GOT3 (cell line): ENCODE results near the gene BAHD1.
A peak's percentile ranks its signal among the peaks of the same experiment; 100 is the strongest.

Source experiments
- DNase-seq: peaks from one replicate; lab custom pipeline; 2025; ENCODE audit warnings: mixed read lengths; lab: John Stamatoyannopoulos, UW

Gene BAHD1

GRCh38 chr15:40440743-40441564, at the start of gene BAHD1:
BAHD1 (plus strand) TSS chr15:40440953; CDS start chr15:40458465, 17,512 bp downstream.
- DNase-seq: peak; percentile 76

- DNase-seq: no peak
Measured at GRCh38 chr15:40392986-40393948, 47.5 kb upstream of the BAHD1 start.

GRCh38 chr15:40397688-40398412, 42.9 kb upstream of the BAHD1 start:
- no peak for DNase-seq

GRCh38 chr15:40398413-40398873, 42.3 kb upstream of the BAHD1 start:
- no peak for DNase-seq

GRCh38 chr15:40399370-40399769, 41.4 kb upstream of the BAHD1 start:
- DNase-seq: no peak

GRCh38 chr15:40405501-40406381, 35.0 kb upstream of the BAHD1 start, which contains the start of gene IVD:
IVD (plus strand) TSS chr15:40405795; CDS start chr15:40405828, 33 bp downstream.
- peak; percentile 79 for DNase-seq

GRCh38 chr15:40407330-40407990, 33.3 kb upstream of the BAHD1 start:
- DNase-seq: no peak

GRCh38 chr15:40409366-40409765, 31.4 kb upstream of the BAHD1 start:
- no peak for DNase-seq

- no peak for DNase-seq
Measured at GRCh38 chr15:40410476-40410875, 30.3 kb upstream of the BAHD1 start.

- DNase-seq: no peak
Measured at GRCh38 chr15:40412095-40412759, 28.5 kb upstream of the BAHD1 start.

GRCh38 chr15:40413036-40413435, 27.7 kb upstream of the BAHD1 start:
- DNase-seq: no peak

- DNase-seq: no peak
Measured at GRCh38 chr15:40414816-40415215, 25.9 kb upstream of the BAHD1 start.

GRCh38 chr15:40415226-40415625, 25.5 kb upstream of the BAHD1 start:
- DNase-seq: no peak

GRCh38 chr15:40416056-40416455, 24.7 kb upstream of the BAHD1 start:
- DNase-seq: no peak

GRCh38 chr15:40418126-40418525, 22.6 kb upstream of the BAHD1 start:
- no peak for DNase-seq

- DNase-seq: no peak
Measured at GRCh38 chr15:40420071-40420713, 20.6 kb upstream of the BAHD1 start.

GRCh38 chr15:40420793-40421192, 20.0 kb upstream of the BAHD1 start:
- DNase-seq: no peak

GRCh38 chr15:40421246-40422157, 19.3 kb upstream of the BAHD1 start:
- no peak for DNase-seq
